BJ (cell line): ENCODE measurements around the gene CWF19L1. TPM values are rescaled to one million over a fixed set of nuclear protein-coding genes. Genes with fewer than 3 reads are reported as not detected.
"Not testable (repeated sequence)": the region's sequence is repeated elsewhere in the genome, so short reads cannot be mapped to it uniquely, and the experiment has no call there.

Experiments
- CTCF ChIA-PET: fragments of 350-600 bp; formaldehyde crosslinking; extraction: SDS; loops from one replicate; lab custom pipeline; 2021; ENCODE audit warnings: antibody characterized with exemption, inconsistent platforms; lab: Yijun Ruan, JAX
- POLR2A ChIA-PET: fragments of 300-600 bp; sonication (Branson Sonifier 250); formaldehyde crosslinking; extraction: SDS; loops from one replicate; lab custom pipeline; 2021; ENCODE audit warnings: antibody characterized with exemption; lab: Charles Lee
- DNase-seq: peaks from one replicate; pipeline ENCODE4 v3.0.0-alpha.2; 2011; ENCODE audit warnings: low read depth
- H3K27me3 ChIP-seq: 2 replicates; pipeline ENCODE4 v1.6.0; 2011; ENCODE audit warnings: low read length; ENCODE audit not compliant: control insufficient read depth, insufficient read depth
- H3K36me3 ChIP-seq: 2 replicates; pipeline ENCODE4 v1.5.1; 2011; ENCODE audit warnings: low read length; ENCODE audit not compliant: control insufficient read depth, insufficient read depth
- H3K4me3 ChIP-seq: 2 replicates; pipeline ENCODE4 v1.5.1; 2011; ENCODE audit warnings: low read depth, mild to moderate bottlenecking, control low read depth, low read length
- CTCF ChIP-seq: IDR thresholded peaks from 2 replicates; pipeline ENCODE4 v1.5.1; 2011; ENCODE audit warnings: low read depth, mild to moderate bottlenecking, control low read depth, inconsistent platforms, low read length, moderate library complexity; ENCODE audit not compliant: insufficient read depth
- polyA plus RNA-seq: library from polyadenylated mRNA; depleted of rRNA; stranded (reverse); fragments of >200 nt; gene quantifications from 2 replicates; pipeline ENCODE4 v1.2.3, GENCODE V29; 2011

Gene CWF19L1
- polyA plus RNA-seq, 1 experiment: 14.9 TPM

GRCh38 chr10:100282907-100283306, 15.5 kb upstream of the CWF19L1 start:
- TF ChIP-seq CTCF: no peak
- ChIA-PET CTCF (no interaction called here), POLR2A (no interaction called here)
- H3K36me3 ChIP-seq: peaks cover 6% of the 10 kb centered on the region
- H3K27me3 ChIP-seq: no peaks in the 10 kb centered on the region
- no peak overlapping the region for H3K4me3 ChIP-seq
- DNase-seq: no peak

- DNase-seq, H3K4me3 ChIP-seq, H3K27me3 ChIP-seq, CTCF ChIA-PET, POLR2A ChIA-PET, H3K36me3 ChIP-seq: not testable (repeated sequence)
Measured at GRCh38 chr10:100276971-100277370, 9.5 kb upstream of the CWF19L1 start.

GRCh38 chr10:100265821-100266485, 1.5 kb downstream of the CWF19L1 start:
- no peaks in the 10 kb centered on the region for H3K36me3 ChIP-seq
- CTCF ChIA-PET: no interaction called here
- no peak for TF ChIP-seq CTCF
- no peak for DNase-seq
- H3K4me3 ChIP-seq: no peak overlapping the region
- POLR2A ChIA-PET: no interaction called here
- no peaks in the 10 kb centered on the region for H3K27me3 ChIP-seq

- CTCF ChIA-PET: interaction anchor here (1.0 to 1.3 kb wide), 2 partner anchors 12 to 14 kb away, joined by 3 read pairs; no protein-coding TSS in a partner anchor
- no peak for DNase-seq
- Histone ChIP-seq H3K27me3 (no peaks in the 10 kb centered on the region), H3K36me3 (no peaks in the 10 kb centered on the region), H3K4me3 (no peak overlapping the region)
- POLR2A ChIA-PET: no interaction called here
- no peak for TF ChIP-seq CTCF
Measured at GRCh38 chr10:100254191-100254590, 13.2 kb downstream of the CWF19L1 start.

- TF ChIP-seq CTCF: no peak
- Histone ChIP-seq H3K36me3 (peaks cover 5% of the 10 kb centered on the region; the same call in 1 of the 2 replicates), H3K4me3 (no peak overlapping the region), H3K27me3 (no peaks in the 10 kb centered on the region)
- CTCF ChIA-PET: interaction anchor here (1.3 kb wide), 1 partner anchor 13 kb away, joined by 3 read pairs; no protein-coding TSS in a partner anchor
- POLR2A ChIA-PET: interaction anchor here (0.6 kb wide), 1 partner anchor 12 kb away, joined by 4 read pairs; no protein-coding TSS in a partner anchor
- DNase-seq: no peak
Measured at GRCh38 chr10:100253041-100253440, 14.4 kb downstream of the CWF19L1 start.
